ENCODE measurements around the gene PTF1A.

The PTF1A gene, protein sequence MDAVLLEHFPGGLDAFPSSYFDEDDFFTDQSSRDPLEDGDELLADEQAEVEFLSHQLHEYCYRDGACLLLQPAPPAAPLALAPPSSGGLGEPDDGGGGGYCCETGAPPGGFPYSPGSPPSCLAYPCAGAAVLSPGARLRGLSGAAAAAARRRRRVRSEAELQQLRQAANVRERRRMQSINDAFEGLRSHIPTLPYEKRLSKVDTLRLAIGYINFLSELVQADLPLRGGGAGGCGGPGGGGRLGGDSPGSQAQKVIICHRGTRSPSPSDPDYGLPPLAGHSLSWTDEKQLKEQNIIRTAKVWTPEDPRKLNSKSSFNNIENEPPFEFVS

DNA sequence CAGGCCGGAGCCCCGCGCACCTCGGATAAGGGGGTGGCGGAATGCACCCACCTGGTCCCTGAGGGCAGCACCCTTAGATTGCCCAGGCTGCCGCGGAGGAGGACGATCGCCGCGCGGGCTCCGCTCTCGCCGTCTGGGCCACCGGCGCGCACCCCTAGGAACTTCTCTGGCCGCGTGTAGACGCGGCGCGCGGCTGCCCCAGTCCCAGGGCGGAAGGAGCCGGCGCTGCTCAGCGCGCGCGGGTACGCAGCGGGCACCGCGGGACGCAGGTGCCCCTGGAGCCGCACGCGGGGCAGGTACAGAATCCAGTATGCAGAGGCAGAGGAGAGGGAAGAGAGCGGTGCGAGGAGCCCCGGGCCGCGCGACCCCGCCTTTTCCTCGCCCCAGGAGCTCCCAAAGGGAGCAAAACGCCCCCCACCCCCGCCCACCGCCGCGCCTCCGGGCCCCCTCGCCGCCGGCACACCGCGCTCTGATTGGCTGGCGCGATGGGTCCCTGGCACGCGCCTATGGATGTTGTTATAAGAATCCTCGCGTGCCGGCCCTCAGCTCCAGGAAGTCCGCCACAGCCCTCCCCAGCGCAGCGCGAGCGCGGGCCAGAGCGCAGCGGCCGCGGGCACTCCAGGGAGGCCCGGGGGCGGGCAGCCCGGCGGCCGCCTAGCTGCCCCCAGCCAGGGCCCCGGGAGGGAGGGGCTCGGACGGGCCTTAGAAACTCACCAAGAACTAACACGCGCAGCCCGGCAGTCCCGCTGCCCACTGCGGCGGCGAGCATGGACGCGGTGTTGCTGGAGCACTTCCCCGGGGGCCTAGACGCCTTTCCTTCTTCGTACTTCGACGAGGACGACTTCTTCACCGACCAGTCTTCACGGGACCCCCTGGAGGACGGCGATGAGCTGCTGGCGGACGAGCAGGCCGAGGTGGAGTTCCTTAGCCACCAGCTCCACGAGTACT, at the start of gene PTF1A:
Gene PTF1A, plus strand, starts transcription at position 549 of the 948 bp plus-strand sequence. Its CDS starts 219 bp downstream, at position 768.
- no peak within 1 kb of the TSS for H3K9ac ChIP-seq (ENCODE audit: low read length in 2 of 2)
- peaks cover 43 to 49% of the 10 kb centered on the region in 2 donors for H3K27me3 ChIP-seq (ENCODE audit: control insufficient read depth in 1 of 2, insufficient read depth in 2 of 2, low read length in 2 of 2)
- H3K36me3 ChIP-seq (ENCODE audit: control insufficient read depth in 2 of 2, insufficient read depth in 2 of 2, low read length in 2 of 2), result no peaks in the 10 kb centered on the region
- peaks cover 9% of the 10 kb centered on the region for H3K4me1 ChIP-seq (ENCODE audit: control insufficient read depth, insufficient read depth, low read length)
- no peaks in the 10 kb centered on the region for H3K9me3 ChIP-seq (ENCODE audit: control insufficient read depth in 2 of 2, low read length in 2 of 2)
- H3K27ac ChIP-seq (ENCODE audit: low read length), result no peak within 1 kb of the TSS
- no peak within 1 kb of the TSS for H3K4me3 ChIP-seq (ENCODE audit: low read length in 2 of 2)

DNA sequence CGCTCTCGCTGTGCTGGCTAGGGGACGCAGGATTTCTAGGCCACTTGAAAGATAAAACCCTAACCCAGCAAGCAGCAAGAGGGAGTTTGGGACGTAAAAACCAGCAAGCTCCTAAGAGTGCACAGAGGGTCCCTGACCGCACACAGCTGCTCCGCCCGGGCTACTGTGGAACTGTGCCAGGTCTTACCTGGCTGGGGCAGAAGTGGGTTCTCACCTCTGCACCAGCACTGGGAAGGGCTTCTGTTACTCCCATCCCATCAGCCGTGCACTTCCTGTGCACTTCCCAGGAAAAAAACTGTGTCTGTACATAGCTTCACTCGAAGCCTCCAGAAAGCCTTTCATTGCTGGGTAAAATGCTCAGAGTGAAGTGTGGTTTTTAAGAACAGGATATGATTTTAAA, 45.9 kb upstream of the PTF1A start:
- no peak overlapping the region for H3K4me3 ChIP-seq (ENCODE audit: low read length in 2 of 2)
- no peaks in the 10 kb centered on the region for H3K4me1 ChIP-seq (ENCODE audit: control insufficient read depth, insufficient read depth, low read length)
- H3K9me3 ChIP-seq (ENCODE audit: control insufficient read depth in 2 of 2, low read length in 2 of 2), result no peaks in the 10 kb centered on the region
- H3K36me3 ChIP-seq (ENCODE audit: control insufficient read depth in 2 of 2, insufficient read depth in 2 of 2, low read length in 2 of 2), result no peaks in the 10 kb centered on the region
- H3K27me3 ChIP-seq (ENCODE audit: control insufficient read depth in 1 of 2, insufficient read depth in 2 of 2, low read length in 2 of 2), result no peaks in the 10 kb centered on the region
- no peak overlapping the region for H3K9ac ChIP-seq (ENCODE audit: low read length in 2 of 2)
- no peak overlapping the region for H3K27ac ChIP-seq (ENCODE audit: low read length)

DNA sequence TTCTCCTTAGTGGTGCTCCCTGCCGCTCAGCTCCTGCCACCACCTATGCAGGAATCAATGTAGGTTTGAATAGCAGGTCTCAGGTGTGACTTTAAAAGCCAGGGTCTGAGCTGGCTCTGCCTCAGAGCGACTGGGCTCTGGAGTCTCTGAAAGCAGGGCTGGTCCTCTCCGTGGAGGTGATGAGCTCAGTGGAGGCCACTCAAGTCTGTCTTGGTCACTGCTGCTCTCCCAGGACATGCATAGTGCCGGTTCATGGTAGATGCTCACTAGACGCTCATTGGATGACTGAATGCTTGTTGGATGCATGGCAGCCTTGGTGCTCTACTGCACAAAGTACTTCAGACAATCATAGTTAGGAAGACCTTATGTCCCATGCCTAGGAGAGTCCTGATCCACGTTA, 45.1 kb upstream of the PTF1A start:
- H3K9ac ChIP-seq (ENCODE audit: low read length in 2 of 2), result no peak overlapping the region
- no peaks in the 10 kb centered on the region for H3K27me3 ChIP-seq (ENCODE audit: control insufficient read depth in 1 of 2, insufficient read depth in 2 of 2, low read length in 2 of 2)
- no peak overlapping the region for H3K27ac ChIP-seq (ENCODE audit: low read length)
- no peak overlapping the region for H3K4me3 ChIP-seq (ENCODE audit: low read length in 2 of 2)
- H3K36me3 ChIP-seq (ENCODE audit: control insufficient read depth in 2 of 2, insufficient read depth in 2 of 2, low read length in 2 of 2), result no peaks in the 10 kb centered on the region
- H3K9me3 ChIP-seq (ENCODE audit: control insufficient read depth in 2 of 2, low read length in 2 of 2), result no peaks in the 10 kb centered on the region
- no peaks in the 10 kb centered on the region for H3K4me1 ChIP-seq (ENCODE audit: control insufficient read depth, insufficient read depth, low read length)

DNA sequence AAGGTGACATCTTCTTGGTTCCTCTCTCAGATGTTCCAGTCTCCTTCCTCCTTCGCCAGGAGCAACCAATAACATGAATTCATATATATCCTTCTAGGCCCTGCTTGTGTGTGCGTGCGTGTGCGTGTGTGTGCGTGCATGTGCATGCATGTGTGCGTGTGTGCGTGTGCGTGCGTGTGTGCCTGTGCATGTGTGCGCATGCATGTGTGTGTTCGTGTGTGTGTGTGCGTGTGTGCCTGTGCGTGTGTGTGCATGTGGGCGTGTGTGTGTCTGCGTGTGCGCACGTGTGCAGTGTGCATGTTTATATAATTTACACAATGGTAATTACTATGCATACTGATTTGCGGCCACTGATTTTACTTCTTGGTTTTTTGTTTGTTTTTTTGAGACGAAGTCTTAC, 43.9 kb upstream of the PTF1A start:
- H3K9me3 ChIP-seq (ENCODE audit: control insufficient read depth in 2 of 2, low read length in 2 of 2), result no peaks in the 10 kb centered on the region
- no peaks in the 10 kb centered on the region for H3K4me1 ChIP-seq (ENCODE audit: control insufficient read depth, insufficient read depth, low read length)
- H3K4me3 ChIP-seq (ENCODE audit: low read length in 2 of 2), result no peak overlapping the region
- H3K27ac ChIP-seq (ENCODE audit: low read length), result no peak overlapping the region
- no peaks in the 10 kb centered on the region for H3K36me3 ChIP-seq (ENCODE audit: control insufficient read depth in 2 of 2, insufficient read depth in 2 of 2, low read length in 2 of 2)
- no peaks in the 10 kb centered on the region for H3K27me3 ChIP-seq (ENCODE audit: control insufficient read depth in 1 of 2, insufficient read depth in 2 of 2, low read length in 2 of 2)
- H3K9ac ChIP-seq (ENCODE audit: low read length in 2 of 2), result no peak overlapping the region

DNA sequence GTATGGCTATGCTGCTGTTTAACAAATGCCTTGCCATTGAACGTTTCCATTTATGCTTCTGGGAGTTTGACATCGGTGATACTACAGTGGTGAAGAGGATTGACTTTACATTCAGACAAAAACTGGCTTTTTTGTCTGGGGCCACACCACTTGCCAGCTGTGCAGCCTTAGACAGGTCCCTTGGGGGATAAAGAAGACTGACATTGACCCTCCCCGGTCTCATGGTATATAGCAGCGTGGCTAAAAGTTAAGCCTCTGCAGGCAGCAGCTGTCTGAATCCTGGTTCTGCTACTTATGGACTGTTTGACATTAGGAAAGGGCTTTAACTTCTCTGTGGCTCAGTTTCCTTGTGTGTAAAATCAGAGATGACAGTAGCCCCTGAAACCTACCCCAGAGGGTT, 42.0 kb upstream of the PTF1A start:
- no peaks in the 10 kb centered on the region for H3K9me3 ChIP-seq (ENCODE audit: control insufficient read depth in 2 of 2, low read length in 2 of 2)
- no peaks in the 10 kb centered on the region for H3K27me3 ChIP-seq (ENCODE audit: control insufficient read depth in 1 of 2, insufficient read depth in 2 of 2, low read length in 2 of 2)
- H3K4me3 ChIP-seq (ENCODE audit: low read length in 2 of 2), result no peak overlapping the region
- H3K27ac ChIP-seq (ENCODE audit: low read length), result no peak overlapping the region
- no peaks in the 10 kb centered on the region for H3K36me3 ChIP-seq (ENCODE audit: control insufficient read depth in 2 of 2, insufficient read depth in 2 of 2, low read length in 2 of 2)
- H3K9ac ChIP-seq (ENCODE audit: low read length in 2 of 2), result no peak overlapping the region
- H3K4me1 ChIP-seq (ENCODE audit: control insufficient read depth, insufficient read depth, low read length), result no peaks in the 10 kb centered on the region

DNA sequence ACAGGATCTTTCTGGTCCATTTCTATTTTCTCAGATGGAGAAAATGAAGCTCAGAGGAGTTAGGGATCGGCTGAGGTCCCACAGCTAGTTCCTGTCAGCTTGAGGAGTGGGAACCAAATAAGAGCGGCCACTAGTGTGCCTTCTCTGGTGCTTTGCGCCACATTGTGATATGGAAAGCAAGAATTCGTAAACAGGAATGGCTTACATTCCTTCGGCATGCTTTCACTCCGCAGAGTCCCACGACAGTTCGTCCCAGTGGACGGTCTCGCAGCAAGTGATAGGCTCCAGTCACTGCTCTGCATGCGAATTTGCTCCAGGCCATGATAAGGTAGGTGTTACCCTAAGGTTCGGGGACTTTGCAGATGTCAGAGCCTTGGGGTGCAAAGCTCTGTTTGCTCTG, 41.5 kb upstream of the PTF1A start:
- no peaks in the 10 kb centered on the region for H3K27me3 ChIP-seq (ENCODE audit: control insufficient read depth in 1 of 2, insufficient read depth in 2 of 2, low read length in 2 of 2)
- H3K4me3 ChIP-seq (ENCODE audit: low read length in 2 of 2), result no peak overlapping the region
- H3K27ac ChIP-seq (ENCODE audit: low read length), result no peak overlapping the region
- H3K36me3 ChIP-seq (ENCODE audit: control insufficient read depth in 2 of 2, insufficient read depth in 2 of 2, low read length in 2 of 2), result no peaks in the 10 kb centered on the region
- H3K9me3 ChIP-seq (ENCODE audit: control insufficient read depth in 2 of 2, low read length in 2 of 2), result no peaks in the 10 kb centered on the region
- no peaks in the 10 kb centered on the region for H3K4me1 ChIP-seq (ENCODE audit: control insufficient read depth, insufficient read depth, low read length)
- H3K9ac ChIP-seq (ENCODE audit: low read length in 2 of 2), result no peak overlapping the region

DNA sequence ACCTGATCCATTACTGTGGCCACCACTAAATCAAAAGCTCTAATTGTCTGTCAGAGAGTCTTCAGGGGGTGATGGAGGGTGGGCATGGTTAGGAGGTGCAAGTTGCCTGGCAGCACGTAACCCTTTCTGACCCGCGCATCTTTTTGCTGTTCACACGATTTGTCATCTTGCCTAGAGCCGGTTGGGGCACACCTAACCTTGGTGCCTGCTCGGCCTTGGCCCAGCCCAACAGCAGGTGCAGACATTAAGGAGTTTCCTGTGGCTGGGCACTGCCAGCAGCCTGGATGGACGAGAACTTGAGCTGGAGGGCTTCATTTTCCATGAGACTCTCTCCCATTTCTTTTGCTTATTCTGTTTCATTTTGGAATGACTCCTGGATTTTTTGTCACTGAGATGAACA, 41.0 kb upstream of the PTF1A start:
- H3K4me1 ChIP-seq (ENCODE audit: control insufficient read depth, insufficient read depth, low read length), result no peaks in the 10 kb centered on the region
- no peaks in the 10 kb centered on the region for H3K27me3 ChIP-seq (ENCODE audit: control insufficient read depth in 1 of 2, insufficient read depth in 2 of 2, low read length in 2 of 2)
- H3K27ac ChIP-seq (ENCODE audit: low read length), result no peak overlapping the region
- H3K9me3 ChIP-seq (ENCODE audit: control insufficient read depth in 2 of 2, low read length in 2 of 2), result no peaks in the 10 kb centered on the region
- no peak overlapping the region for H3K4me3 ChIP-seq (ENCODE audit: low read length in 2 of 2)
- no peaks in the 10 kb centered on the region for H3K36me3 ChIP-seq (ENCODE audit: control insufficient read depth in 2 of 2, insufficient read depth in 2 of 2, low read length in 2 of 2)
- no peak overlapping the region for H3K9ac ChIP-seq (ENCODE audit: low read length in 2 of 2)

DNA sequence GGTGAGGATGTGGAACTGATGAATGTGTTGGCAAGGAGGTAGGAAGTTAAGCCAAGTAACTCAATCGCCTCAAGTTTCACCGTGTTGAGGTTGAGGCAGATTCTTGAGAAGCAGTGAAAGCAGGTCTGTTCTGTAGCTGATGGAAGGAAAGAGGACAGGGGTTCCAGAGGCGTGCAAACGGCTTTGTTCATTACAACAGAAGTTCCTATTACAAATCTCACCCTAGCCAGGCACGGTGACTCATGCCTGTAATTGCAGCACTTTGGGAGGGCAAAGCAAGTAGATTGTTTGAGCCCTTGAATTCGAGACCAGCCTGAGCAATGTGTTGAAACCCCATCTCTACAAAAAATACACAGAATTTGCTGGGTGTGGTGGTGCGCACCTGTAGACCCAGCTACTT, 36.9 kb upstream of the PTF1A start:
- H3K27me3 ChIP-seq (ENCODE audit: control insufficient read depth in 1 of 2, insufficient read depth in 2 of 2, low read length in 2 of 2), result peaks cover 0 to 2% of the 10 kb centered on the region in 2 donors
- H3K4me1 ChIP-seq (ENCODE audit: control insufficient read depth, insufficient read depth, low read length), result peaks cover 2% of the 10 kb centered on the region
- no peak overlapping the region for H3K4me3 ChIP-seq (ENCODE audit: low read length in 2 of 2)
- H3K36me3 ChIP-seq (ENCODE audit: control insufficient read depth in 2 of 2, insufficient read depth in 2 of 2, low read length in 2 of 2), result no peaks in the 10 kb centered on the region
- no peaks in the 10 kb centered on the region for H3K9me3 ChIP-seq (ENCODE audit: control insufficient read depth in 2 of 2, low read length in 2 of 2)
- H3K9ac ChIP-seq (ENCODE audit: low read length in 2 of 2), result no peak overlapping the region
- no peak overlapping the region for H3K27ac ChIP-seq (ENCODE audit: low read length)

DNA sequence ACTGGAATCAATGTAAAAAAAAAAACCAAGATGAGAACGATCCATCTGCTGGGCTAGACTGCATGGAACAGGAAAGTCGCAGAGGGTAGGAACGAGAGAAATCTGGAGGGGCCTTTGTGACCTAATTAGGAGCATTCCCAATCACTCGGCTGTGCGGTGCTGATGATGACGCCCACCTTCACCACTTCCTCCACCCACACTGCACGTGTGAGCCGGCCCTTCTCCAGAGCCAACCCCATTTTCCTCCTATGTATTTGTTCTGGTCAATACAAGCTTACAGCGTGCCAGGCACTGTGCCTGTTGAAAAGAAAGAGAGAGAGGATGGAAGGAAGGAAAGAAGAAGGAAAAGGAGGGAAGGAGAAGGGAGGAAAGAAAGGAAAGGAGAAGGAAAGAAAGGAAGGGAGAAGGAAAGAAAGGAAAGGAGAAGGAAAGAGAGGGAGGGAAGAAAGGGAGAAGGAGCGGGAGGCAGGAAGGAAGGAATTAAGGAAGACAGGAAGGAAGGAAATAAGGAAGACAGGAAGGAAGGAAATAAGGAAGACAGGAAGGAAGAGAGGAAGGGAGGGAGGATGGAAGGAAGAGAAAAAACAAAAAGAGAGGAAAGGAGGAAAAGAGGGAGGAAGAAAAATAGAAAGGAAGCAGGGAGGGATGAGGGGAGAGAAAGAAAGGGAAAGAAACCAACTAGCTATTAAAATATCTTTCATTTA, 35.5 kb upstream of the PTF1A start:
- Histone ChIP-seq H3K27ac (ENCODE audit: low read length) (no peak overlapping the region), H3K9ac (ENCODE audit: low read length in 2 of 2) (no peak overlapping the region), H3K4me3 (ENCODE audit: low read length in 2 of 2) (no peak overlapping the region), H3K27me3 (ENCODE audit: control insufficient read depth in 1 of 2, insufficient read depth in 2 of 2, low read length in 2 of 2) (peaks cover 0 to 6% of the 10 kb centered on the region in 2 donors), H3K36me3 (ENCODE audit: control insufficient read depth in 2 of 2, insufficient read depth in 2 of 2, low read length in 2 of 2) (no peaks in the 10 kb centered on the region), H3K9me3 (ENCODE audit: control insufficient read depth in 2 of 2, low read length in 2 of 2) (no peaks in the 10 kb centered on the region), H3K4me1 (ENCODE audit: control insufficient read depth, insufficient read depth, low read length) (peaks cover 2% of the 10 kb centered on the region)

DNA sequence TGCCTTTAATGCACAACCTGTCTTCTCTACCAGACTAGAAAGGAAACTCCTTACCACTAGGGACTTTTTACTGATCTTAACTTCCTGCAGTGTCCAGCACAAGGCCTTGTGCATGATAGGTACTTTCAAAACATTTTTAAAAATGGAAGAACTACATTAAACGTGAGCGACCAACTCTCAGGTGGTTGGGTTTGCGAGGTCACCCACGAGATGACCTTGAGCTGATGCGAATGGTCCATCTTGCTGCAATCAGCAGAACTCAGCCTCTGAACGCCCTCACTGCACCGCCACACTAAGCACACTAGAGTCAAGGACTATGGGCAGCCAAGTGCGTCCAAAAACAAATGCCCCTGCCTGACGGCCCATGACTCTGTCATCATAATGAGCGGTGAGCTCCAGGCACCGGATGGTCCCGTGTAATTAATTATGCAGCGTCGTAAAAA, 34.9 kb upstream of the PTF1A start:
- Histone ChIP-seq H3K27ac (ENCODE audit: low read length) (no peak overlapping the region), H3K9me3 (ENCODE audit: control insufficient read depth in 2 of 2, low read length in 2 of 2) (no peaks in the 10 kb centered on the region), H3K27me3 (ENCODE audit: control insufficient read depth in 1 of 2, insufficient read depth in 2 of 2, low read length in 2 of 2) (peaks cover 0 to 6% of the 10 kb centered on the region in 2 donors), H3K4me1 (ENCODE audit: control insufficient read depth, insufficient read depth, low read length) (peaks cover 2% of the 10 kb centered on the region), H3K4me3 (ENCODE audit: low read length in 2 of 2) (no peak overlapping the region), H3K36me3 (ENCODE audit: control insufficient read depth in 2 of 2, insufficient read depth in 2 of 2, low read length in 2 of 2) (no peaks in the 10 kb centered on the region), H3K9ac (ENCODE audit: low read length in 2 of 2) (no peak overlapping the region)

Measured in stomach smooth muscle (tissue), 2 donors.